OCI-LY3 (cell line): ENCODE data around the gene NXT1.

Experiments
- CTCF ChIP-seq: fragments of 200-600, 300-600 bp; sonication (generic); IDR thresholded peaks from 2 replicates; pipeline ENCODE4 v1.5.1; 2014; ENCODE audit warnings: antibody characterized with exemption, low read length, low read depth
- EZH2phosphoT487 ChIP-seq: fragments of 200-600 bp; shearing (Covaris generic); IDR thresholded peaks from 2 replicates; pipeline ENCODE4 v1.6.1; 2018; ENCODE audit warnings: antibody characterized with exemption, mixed run types, low read depth

- TF ChIP-seq CTCF (no peak), EZH2phosphoT487 (no peak)
Observed at GRCh38 chr20:23326774-23327173, 23.8 kb upstream of the NXT1 start.
